ENCODE results near the gene RAB7A.

DNA sequence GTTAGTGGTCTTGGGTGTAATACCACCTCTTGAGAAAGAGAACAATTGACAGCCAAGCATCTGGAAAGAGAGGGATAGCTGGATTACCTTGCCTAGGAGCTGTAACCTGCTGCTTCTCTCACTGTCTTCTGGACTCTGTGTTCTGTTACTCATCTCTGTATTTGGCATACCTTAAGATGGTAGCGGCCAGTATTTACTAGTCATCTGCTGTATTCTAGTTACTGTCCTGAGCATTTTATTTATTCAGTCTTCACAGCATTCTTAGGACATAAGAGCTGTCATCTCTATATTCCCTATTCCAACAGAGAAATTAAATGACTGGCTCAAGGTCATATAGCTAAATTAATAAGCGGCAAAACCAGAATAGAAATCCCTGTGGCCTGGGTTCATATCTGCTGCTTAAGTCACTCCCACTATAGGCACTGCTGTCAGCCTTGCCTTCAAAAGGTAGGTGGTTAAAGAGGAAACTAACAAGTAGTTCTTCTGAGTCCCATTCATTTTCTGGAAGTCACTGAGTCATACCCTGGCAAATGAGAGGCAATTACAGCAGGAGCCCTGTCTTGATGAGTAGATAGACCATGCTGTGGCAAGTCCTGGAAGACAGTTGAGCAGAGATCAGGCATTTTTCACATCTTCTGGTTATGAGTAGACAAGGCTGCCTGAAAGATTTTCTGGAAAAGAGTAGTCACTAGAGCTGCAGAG is 68.2 kb downstream of the RAB7A start:
- TF ChIP-seq, protein P1, sequence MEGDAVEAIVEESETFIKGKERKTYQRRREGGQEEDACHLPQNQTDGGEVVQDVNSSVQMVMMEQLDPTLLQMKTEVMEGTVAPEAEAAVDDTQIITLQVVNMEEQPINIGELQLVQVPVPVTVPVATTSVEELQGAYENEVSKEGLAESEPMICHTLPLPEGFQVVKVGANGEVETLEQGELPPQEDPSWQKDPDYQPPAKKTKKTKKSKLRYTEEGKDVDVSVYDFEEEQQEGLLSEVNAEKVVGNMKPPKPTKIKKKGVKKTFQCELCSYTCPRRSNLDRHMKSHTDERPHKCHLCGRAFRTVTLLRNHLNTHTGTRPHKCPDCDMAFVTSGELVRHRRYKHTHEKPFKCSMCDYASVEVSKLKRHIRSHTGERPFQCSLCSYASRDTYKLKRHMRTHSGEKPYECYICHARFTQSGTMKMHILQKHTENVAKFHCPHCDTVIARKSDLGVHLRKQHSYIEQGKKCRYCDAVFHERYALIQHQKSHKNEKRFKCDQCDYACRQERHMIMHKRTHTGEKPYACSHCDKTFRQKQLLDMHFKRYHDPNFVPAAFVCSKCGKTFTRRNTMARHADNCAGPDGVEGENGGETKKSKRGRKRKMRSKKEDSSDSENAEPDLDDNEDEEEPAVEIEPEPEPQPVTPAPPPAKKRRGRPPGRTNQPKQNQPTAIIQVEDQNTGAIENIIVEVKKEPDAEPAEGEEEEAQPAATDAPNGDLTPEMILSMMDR (IDR thresholded peaks at IDR 0.05), result no peak
- no peak for TF ChIP-seq POLR2AphosphoS5 (IDR thresholded peaks at IDR 0.05)
- TF ChIP-seq POLR2A (IDR thresholded peaks at IDR 0.05), result no peak
- TF ChIP-seq EP300 (IDR thresholded peaks at IDR 0.05), result no peak
